ENCODE data around the gene KIFC3. TPM values are rescaled to one million over a fixed set of nuclear protein-coding genes. Genes with fewer than 3 reads are reported as not detected.

KIFC3 gene
- total RNA-seq, 6 experiments from 2014 or later, result 51.8 to 81.5 (median 72.7) TPM

- no peak for DNase-seq
- H3K27ac Mint-ChIP-seq, result no peak overlapping the region
- peaks cover 5% of the 10 kb centered on the region for H3K27me3 Mint-ChIP-seq (ENCODE audit: insufficient read depth)
- H3K36me3 Mint-ChIP-seq (ENCODE audit: low read depth), result peaks cover 6% of the 10 kb centered on the region; the same call in 1 of the 2 replicates
- TF ChIP-seq, protein P1, sequence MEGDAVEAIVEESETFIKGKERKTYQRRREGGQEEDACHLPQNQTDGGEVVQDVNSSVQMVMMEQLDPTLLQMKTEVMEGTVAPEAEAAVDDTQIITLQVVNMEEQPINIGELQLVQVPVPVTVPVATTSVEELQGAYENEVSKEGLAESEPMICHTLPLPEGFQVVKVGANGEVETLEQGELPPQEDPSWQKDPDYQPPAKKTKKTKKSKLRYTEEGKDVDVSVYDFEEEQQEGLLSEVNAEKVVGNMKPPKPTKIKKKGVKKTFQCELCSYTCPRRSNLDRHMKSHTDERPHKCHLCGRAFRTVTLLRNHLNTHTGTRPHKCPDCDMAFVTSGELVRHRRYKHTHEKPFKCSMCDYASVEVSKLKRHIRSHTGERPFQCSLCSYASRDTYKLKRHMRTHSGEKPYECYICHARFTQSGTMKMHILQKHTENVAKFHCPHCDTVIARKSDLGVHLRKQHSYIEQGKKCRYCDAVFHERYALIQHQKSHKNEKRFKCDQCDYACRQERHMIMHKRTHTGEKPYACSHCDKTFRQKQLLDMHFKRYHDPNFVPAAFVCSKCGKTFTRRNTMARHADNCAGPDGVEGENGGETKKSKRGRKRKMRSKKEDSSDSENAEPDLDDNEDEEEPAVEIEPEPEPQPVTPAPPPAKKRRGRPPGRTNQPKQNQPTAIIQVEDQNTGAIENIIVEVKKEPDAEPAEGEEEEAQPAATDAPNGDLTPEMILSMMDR (IDR thresholded peaks at IDR 0.05), result no peak
- peaks cover 11% of the 10 kb centered on the region for H3K4me1 Mint-ChIP-seq (ENCODE audit: low read depth)
- no peak overlapping the region for H3K4me3 Mint-ChIP-seq
- no peaks in the 10 kb centered on the region for H3K9me3 Mint-ChIP-seq
Observed at GRCh38 chr16:57759131-57759530, 43.2 kb downstream of the KIFC3 start.

DNA sequence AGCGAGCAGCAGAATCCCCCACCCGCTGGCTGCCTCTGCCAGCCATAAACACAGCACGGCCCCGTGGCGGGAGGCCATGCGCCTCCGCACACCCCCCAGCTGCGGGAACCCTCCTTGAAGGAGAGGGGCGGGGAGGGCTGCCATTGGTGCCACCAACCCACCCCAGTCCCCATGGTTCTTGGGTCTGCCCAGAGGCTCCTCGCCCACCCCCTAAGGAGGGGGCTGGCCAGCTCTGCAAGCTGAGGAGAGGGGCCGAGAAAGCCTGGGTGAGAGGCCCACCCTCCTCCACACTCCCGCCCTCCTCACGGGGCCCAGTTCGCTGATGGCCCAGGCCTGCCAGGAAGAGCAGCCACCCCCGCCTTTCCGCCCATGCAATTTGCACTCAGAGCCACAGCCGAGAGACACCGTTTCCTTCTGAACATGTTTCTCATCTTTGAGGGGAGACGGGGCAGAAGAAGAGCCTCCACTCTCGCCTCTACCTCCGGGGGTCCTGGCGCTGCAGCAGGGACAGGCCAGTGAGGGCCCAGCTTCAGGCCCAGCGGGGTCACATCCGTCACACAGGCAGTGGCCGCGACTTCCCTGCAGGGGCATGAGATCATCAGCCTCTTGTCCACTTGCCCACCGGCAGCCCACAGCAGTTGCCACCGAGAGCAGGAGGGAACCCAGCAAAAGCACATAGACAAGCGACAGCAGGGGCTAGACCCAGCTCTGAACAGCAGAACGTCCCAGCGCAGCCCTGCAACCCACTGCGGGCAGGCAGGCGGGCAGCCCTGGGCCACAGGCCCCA lies 43.8 kb downstream of the KIFC3 start:
- H3K9me3 Mint-ChIP-seq, result no peaks in the 10 kb centered on the region
- peaks cover 5% of the 10 kb centered on the region for H3K4me1 Mint-ChIP-seq (ENCODE audit: low read depth)
- no peak for DNase-seq
- peaks cover 5% of the 10 kb centered on the region; the same call in 1 of the 2 replicates for H3K36me3 Mint-ChIP-seq (ENCODE audit: low read depth)
- TF ChIP-seq, protein P1 (IDR thresholded peaks at IDR 0.05), result no peak
- H3K27me3 Mint-ChIP-seq (ENCODE audit: insufficient read depth), result peaks cover 5% of the 10 kb centered on the region
- no peak overlapping the region for H3K27ac Mint-ChIP-seq
- H3K4me3 Mint-ChIP-seq, result no peak overlapping the region

DNA sequence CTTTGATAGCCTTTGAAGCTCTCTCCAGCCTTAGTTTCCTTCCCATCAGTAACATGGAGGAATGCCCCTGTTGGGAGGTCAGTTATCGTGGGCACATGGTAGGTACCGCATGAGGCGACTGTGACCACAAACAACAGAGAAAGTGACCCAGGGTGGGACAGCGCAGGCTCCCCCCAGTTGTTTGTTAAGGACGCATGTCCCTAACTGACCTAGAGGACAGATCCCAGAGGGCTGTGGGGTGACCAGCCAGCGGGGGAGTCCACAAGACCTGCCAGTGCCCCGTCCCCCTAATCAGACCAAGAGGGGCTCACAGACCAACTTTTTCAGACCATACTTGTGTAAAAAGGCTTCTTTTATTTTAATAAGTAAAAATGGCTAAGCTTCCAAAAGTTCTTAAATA lies 44.4 kb downstream of the KIFC3 start:
- Mint-ChIP-seq H3K36me3 (ENCODE audit: low read depth) (peaks cover 5% of the 10 kb centered on the region; the same call in 1 of the 2 replicates), H3K27me3 (ENCODE audit: insufficient read depth) (peaks cover 5% of the 10 kb centered on the region), H3K27ac (no peak overlapping the region), H3K4me1 (ENCODE audit: low read depth) (no peaks in the 10 kb centered on the region), H3K4me3 (no peak overlapping the region), H3K9me3 (no peaks in the 10 kb centered on the region)
- TF ChIP-seq, protein P1 (IDR thresholded peaks at IDR 0.05), result no peak
- DNase-seq, result no peak

- peaks cover 3% of the 10 kb centered on the region for H3K27me3 Mint-ChIP-seq (ENCODE audit: insufficient read depth)
- H3K4me1 Mint-ChIP-seq (ENCODE audit: low read depth), result no peaks in the 10 kb centered on the region
- TF ChIP-seq, protein P1 (IDR thresholded peaks at IDR 0.05), result peak; percentile 99
- H3K9me3 Mint-ChIP-seq, result no peaks in the 10 kb centered on the region
- H3K27ac Mint-ChIP-seq, result no peak overlapping the region
- H3K36me3 Mint-ChIP-seq (ENCODE audit: low read depth), result peaks cover 5% of the 10 kb centered on the region; the same call in 1 of the 2 replicates
- no peak overlapping the region for H3K4me3 Mint-ChIP-seq
- peak; percentile 70 for DNase-seq
Observed at GRCh38 chr16:57757326-57757786, 44.9 kb downstream of the KIFC3 start.

DNA sequence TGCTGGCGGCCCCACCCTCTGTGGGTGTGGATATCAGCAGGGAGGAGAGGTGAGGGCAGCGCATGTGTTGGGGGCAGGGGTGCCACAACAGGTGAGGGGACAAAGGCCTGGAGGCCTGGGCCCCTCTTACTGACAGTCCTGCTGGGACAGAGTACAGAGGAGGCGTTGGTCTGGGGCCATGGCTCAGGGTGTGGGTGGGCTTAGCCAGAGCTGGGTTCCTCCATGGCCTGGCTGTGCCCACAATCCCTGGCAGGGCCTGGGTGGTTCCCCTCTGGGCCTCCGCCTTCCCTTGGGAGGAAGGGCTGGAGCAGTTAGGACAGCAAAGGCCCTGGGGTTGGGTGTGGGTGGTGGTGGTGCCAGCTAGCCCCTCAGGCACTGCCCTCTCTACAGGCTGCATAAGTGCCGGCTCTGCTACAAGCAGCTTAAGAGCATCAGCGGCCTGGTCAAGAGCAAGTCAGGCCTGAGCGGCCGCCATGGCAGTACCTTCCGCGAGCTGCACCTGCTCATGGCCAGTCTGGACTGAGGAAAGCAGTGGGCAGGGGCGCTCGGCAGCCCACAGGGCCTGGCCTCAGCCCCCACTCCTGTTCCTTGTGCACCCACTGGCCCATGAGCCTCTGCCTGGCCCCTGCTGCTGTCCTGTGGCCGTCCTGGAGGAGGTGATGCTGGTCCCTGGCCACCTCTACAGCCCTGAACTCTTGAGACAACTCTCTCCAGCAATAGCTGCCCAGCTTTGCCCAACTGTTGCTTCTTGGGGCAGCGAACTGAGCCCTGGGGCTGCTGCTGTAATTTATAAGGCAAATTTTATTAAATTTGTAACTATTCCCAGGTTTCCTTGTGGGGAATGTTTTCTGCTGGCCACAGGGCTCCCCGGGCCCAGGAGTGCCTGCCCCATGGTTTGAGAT lies 45.6 kb downstream of the KIFC3 start:
- no peak overlapping the region for H3K27ac Mint-ChIP-seq
- peaks cover 5% of the 10 kb centered on the region; the same call in 1 of the 2 replicates for H3K36me3 Mint-ChIP-seq (ENCODE audit: low read depth)
- H3K9me3 Mint-ChIP-seq, result no peaks in the 10 kb centered on the region
- TF ChIP-seq, protein P1 (IDR thresholded peaks at IDR 0.05), result no peak
- H3K27me3 Mint-ChIP-seq (ENCODE audit: insufficient read depth), result peaks cover 6% of the 10 kb centered on the region
- H3K4me3 Mint-ChIP-seq, result no peak overlapping the region
- no peaks in the 10 kb centered on the region for H3K4me1 Mint-ChIP-seq (ENCODE audit: low read depth)
- no peak for DNase-seq

All from HFFc6 (cell line).